Measurements from ENCODE around the gene NFATC1. TPM values are rescaled to one million over a fixed set of nuclear protein-coding genes. Genes with fewer than 3 reads are reported as not detected.
A peak's percentile ranks its signal among the peaks of the same experiment; 100 is the strongest.
"Not testable (repeated sequence)": the region's sequence is repeated elsewhere in the genome, so short reads cannot be mapped to it uniquely, and the experiment has no call there.

The NFATC1 gene
- total RNA-seq, 1 donor from 2014 or later, result 80.3 TPM

GRCh38 chr18:79489051-79489898, 93.5 kb downstream of the NFATC1 start:
- ATAC-seq, result no peak
- intact Hi-C loops (cut with DNase I), result no loop called here
- DNase-seq (ENCODE audit: low spot score), result peak; percentile 55

GRCh38 chr18:79489899-79490625, 94.3 kb downstream of the NFATC1 start:
- ATAC-seq (no peak), DNase-seq (ENCODE audit: low spot score) (peak; percentile 54)
- intact Hi-C loops (cut with DNase I), result no loop called here

GRCh38 chr18:79490626-79491041, 94.9 kb downstream of the NFATC1 start:
- ATAC-seq (no peak), DNase-seq (ENCODE audit: low spot score) (peak; percentile 55)
- intact Hi-C loops (cut with DNase I), result no loop called here

- no peak for ATAC-seq
- peak; percentile 41 for DNase-seq (ENCODE audit: low spot score)
Observed at GRCh38 chr18:79491081-79491551, 95.4 kb downstream of the NFATC1 start.

GRCh38 chr18:79493211-79493800, 97.6 kb downstream of the NFATC1 start:
- DNase-seq (ENCODE audit: low spot score) (peak; percentile 56), ATAC-seq (no peak)
- intact Hi-C loops (cut with DNase I), result no loop called here

More at GRCh38 chr18:79491081-79491551, 95.4 kb downstream of the NFATC1 start:
- intact Hi-C loops (cut with DNase I), result no loop called here

- DNase-seq (ENCODE audit: low spot score) (peak; percentile 56), ATAC-seq (no peak)
- intact Hi-C loops (cut with DNase I), result no loop called here
Observed at GRCh38 chr18:79493801-79494211, 98.1 kb downstream of the NFATC1 start.

- DNase-seq (ENCODE audit: low spot score), result peak; percentile 37
- no peak for ATAC-seq
Observed at GRCh38 chr18:79494936-79495335, 99.2 kb downstream of the NFATC1 start.

GRCh38 chr18:79495591-79496071, 99.9 kb downstream of the NFATC1 start:
- no peak for ATAC-seq
- peak; percentile 45 for DNase-seq (ENCODE audit: low spot score)
- intact Hi-C loops (cut with DNase I), result no loop called here

More at GRCh38 chr18:79494936-79495335, 99.2 kb downstream of the NFATC1 start:
- intact Hi-C loops (cut with DNase I), result no loop called here

- intact Hi-C loops (cut with DNase I), result no loop called here
- DNase-seq (ENCODE audit: low spot score) (peak; percentile 55), ATAC-seq (peak; percentile 7)
Observed at GRCh38 chr18:79496237-79496977, 100.7 kb downstream of the NFATC1 start.

- DNase-seq (ENCODE audit: low spot score) (peak; percentile 61), ATAC-seq (peak; percentile 85)
- intact Hi-C loops (cut with DNase I), result no loop called here
Observed at GRCh38 chr18:79496978-79497637, 101.4 kb downstream of the NFATC1 start.

GRCh38 chr18:79497638-79498081, 101.9 kb downstream of the NFATC1 start:
- intact Hi-C loops (cut with DNase I), result no loop called here
- DNase-seq (ENCODE audit: low spot score), result no peak
- peak; percentile 71 for ATAC-seq

GRCh38 chr18:79498662-79499061, 102.9 kb downstream of the NFATC1 start:
- DNase-seq (ENCODE audit: low spot score), result peak; percentile 4
- intact Hi-C loops (cut with DNase I), result no loop called here
- ATAC-seq, result no peak

GRCh38 chr18:79501006-79501405, 105.3 kb downstream of the NFATC1 start:
- ATAC-seq (no peak), DNase-seq (ENCODE audit: low spot score) (no peak)
- intact Hi-C loops (cut with DNase I), result no loop called here

- DNase-seq (ENCODE audit: low spot score) (no peak), ATAC-seq (no peak)
- intact Hi-C loops (cut with DNase I), result no loop called here
Observed at GRCh38 chr18:79502782-79503181, 107.1 kb downstream of the NFATC1 start.

- intact Hi-C loops (cut with DNase I), result no loop called here
Observed at GRCh38 chr18:79503406-79503805, 107.7 kb downstream of the NFATC1 start.

GRCh38 chr18:79504034-79504433, 108.3 kb downstream of the NFATC1 start:
- intact Hi-C loops (cut with DNase I), result no loop called here

More at GRCh38 chr18:79503406-79503805, 107.7 kb downstream of the NFATC1 start:
- DNase-seq (ENCODE audit: low spot score), result peak; percentile 38
- no peak for ATAC-seq

GRCh38 chr18:79504495-79504894, 108.8 kb downstream of the NFATC1 start:
- ATAC-seq; intact Hi-C loops (cut with DNase I): not testable (repeated sequence)
- peak; percentile 31 for DNase-seq (ENCODE audit: low spot score)

More at GRCh38 chr18:79504034-79504433, 108.3 kb downstream of the NFATC1 start:
- ATAC-seq, result no peak
- peak; percentile 34 for DNase-seq (ENCODE audit: low spot score)

- intact Hi-C loops (cut with DNase I); DNase-seq (ENCODE audit: low spot score): not testable (repeated sequence)
Observed at GRCh38 chr18:79505465-79505864, 109.7 kb downstream of the NFATC1 start.

More at GRCh38 chr18:79505465-79505864, 109.7 kb downstream of the NFATC1 start:
- not testable (repeated sequence) for ATAC-seq

Data from sciatic nerve (tissue), 2 donors.